HG03432 (cell line): ENCODE data around the gene STUB1.
"Not testable (repeated sequence)": the region's sequence is repeated elsewhere in the genome, so short reads cannot be mapped to it uniquely, and the experiment has no call there.

Experiments
- ATAC-seq: cut with Tn5 transposase; IDR thresholded peaks from one replicate; pipeline ENCODE4 v1.9.1; 2021; ENCODE audit warnings: mild to moderate bottlenecking, moderate library complexity; ENCODE audit not compliant: unreplicated experiment

The STUB1 gene

DNA sequence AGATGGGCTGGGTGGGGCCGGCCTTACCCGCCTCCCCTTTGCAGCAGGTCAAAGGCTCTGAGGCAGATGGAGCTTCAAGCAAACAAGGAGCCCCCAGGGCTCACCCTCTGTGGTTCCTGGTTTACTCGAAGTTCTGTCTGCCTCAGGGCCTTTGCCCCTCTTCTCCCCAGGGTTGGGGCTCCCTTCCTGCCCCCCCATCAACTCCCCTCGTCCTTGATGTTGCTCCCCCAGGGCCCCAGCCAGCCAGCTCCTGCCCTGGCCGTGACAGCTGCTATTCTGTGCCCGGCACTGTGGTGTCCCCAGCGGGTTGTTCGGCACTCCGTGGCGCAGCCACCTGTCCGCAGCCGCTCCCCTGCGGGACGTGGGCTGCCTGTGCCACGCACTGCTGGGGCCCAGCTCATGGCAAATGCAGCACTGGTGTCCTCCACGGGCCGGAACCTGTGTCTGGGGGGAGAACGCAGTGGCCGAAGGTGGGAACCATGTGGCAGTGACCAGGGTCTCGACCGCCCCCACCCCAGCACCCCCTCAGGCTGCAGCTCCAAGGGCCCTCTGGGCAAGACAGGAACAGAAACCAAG is 30.4 kb downstream of the STUB1 start:
- no peak for ATAC-seq

DNA sequence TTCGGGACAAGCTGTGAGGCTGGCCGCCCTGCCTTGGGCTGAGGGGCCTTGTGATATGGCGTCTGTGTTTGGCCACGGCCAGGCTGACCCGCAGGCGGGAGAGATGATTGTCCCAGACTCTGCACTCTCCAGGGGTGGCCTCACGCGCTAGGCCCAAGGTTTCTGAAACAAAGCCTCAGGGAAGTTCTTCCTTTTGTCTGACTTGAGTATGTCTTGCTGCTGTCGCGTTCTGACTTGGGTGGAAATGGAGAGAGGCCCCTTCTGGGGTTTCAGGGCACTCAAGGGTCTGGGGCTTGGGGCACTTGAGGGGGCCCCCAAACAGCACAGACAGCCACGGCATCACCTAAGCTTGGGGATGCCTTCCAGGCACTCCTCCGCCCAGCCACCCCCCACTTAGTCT is 30.9 kb downstream of the STUB1 start:
- no peak for ATAC-seq

DNA sequence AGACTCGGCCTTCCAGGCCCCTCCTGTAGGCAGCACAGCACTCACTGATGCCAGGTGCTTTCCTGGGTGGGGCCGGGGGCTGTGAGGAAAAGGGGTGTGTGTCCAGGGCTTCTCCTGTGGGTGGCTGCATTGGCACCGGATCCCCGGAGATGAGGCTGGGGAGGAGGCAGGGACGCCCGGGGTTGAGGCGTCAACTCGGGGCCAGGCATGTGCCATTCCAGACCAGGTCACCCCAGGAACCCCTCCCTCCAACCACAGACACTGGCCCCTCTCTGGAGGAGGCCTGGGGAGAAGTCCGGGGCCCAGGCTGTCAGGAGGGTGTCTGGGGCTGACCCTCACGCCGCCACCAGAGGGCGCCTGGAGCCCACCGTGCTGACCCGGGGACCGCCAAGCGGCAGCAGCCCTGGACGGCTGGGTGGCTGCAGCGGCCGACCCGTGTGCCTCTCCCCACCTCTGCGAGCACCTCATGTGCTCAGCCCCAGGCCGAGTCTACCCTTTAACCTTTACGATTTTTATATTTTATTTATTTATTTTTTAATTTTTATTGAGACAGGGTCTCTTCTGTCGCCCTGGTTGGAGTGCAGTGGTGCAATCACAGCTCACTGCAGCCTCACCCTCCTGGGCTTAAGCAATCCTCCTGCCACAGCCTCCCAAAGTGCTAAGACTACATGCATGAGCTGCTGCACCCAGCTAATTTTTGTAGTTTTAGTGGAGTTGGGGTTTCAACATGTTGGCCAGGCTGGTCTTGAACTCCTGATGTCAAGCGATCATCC is 31.5 kb downstream of the STUB1 start:
- no peak for ATAC-seq

DNA sequence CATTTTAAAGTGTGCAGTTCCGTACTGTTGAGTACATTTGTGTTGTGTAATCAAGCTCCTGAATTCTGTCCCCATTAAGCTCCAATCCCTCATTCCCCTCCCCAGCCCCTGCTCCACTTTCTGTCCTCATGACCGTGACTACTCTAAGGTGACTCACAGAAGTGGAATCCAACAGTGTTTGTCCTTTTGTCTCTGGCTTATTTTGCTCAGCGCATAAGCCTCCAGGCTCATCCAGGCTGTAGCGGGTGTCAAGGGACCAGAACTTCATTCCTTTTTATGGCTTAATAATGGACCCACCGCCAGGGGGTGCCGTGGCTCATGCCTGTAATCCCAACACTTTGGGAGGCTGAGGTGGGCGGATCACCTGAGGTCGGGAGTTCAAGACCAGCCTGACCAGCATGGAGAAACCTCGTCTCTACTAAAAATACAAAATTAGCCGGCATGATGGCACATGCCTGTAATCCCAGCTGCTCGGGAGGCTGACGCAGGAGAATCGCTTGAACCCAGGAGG is 32.6 kb downstream of the STUB1 start:
- not testable (repeated sequence) for ATAC-seq

DNA sequence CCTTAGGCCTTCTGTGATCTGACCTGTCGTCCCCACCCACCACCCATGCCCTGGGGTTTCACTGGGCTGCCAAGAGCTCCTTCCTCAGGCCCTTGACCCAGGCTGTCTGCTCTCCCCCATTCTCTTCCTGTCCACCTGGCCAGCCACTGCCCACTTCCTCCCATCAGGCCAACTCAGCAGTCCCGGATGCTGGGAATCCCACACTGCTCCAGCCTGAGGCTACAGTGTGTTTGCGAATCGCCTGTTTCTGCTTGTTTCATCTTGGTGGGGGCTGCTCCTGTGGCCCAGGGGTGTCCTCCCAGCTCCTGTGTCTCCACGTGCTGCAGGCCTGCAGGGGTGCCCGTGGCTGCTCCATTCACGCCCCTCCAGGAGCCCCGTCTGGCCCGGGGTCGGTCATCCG is 33.9 kb downstream of the STUB1 start:
- ATAC-seq: no peak

DNA sequence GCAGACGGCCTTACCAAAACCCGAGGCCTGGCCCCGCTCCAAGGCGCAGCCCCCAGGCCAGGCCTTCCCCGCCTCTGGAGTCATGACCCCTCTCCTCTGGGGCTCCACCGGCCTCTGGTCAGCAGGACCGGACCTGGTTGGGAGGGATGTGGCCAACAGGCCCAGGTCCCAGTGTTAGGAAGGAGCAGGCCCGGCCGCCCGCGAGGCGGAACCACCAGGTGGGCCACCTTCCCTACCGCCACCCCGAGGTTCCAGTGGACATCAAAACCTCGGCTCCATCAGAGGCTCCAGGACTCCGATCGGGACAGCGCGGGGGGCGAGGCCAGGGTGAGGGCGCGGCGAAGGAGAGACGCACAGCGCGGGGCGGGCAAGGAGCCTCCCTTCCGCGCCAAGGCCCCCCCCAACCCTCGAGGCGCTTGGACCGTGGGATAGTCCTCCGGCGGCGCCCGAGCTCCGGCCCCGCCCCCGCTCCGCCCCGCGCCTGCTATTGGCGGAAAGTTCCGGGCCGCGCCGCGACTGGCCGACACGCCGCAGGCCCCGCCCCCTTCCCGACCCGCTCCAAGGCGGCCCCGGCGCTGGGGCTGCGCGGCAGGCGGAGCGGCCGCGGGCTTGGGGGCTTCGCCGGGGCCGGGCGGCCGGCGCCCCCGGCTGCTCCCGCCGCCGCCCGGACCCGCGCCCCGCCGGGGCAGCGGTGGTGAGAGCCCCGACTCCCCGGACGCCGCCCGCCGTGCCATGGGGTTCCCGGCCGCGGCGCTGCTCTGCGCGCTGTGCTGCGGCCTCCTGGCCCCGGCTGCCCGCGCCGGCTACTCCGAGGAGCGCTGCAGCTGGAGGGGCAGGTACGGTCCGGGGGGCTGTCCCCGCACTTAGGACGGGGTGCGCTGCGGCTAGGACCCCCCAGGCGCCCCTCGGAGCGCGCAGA is 34.6 kb downstream of the STUB1 start, which contains the start of gene METRN:
Gene METRN, plus strand, starts transcription at position 561 of the 919 bp plus-strand sequence. Its CDS starts 172 bp downstream, at position 733.
- peak; percentile 73 for ATAC-seq

DNA sequence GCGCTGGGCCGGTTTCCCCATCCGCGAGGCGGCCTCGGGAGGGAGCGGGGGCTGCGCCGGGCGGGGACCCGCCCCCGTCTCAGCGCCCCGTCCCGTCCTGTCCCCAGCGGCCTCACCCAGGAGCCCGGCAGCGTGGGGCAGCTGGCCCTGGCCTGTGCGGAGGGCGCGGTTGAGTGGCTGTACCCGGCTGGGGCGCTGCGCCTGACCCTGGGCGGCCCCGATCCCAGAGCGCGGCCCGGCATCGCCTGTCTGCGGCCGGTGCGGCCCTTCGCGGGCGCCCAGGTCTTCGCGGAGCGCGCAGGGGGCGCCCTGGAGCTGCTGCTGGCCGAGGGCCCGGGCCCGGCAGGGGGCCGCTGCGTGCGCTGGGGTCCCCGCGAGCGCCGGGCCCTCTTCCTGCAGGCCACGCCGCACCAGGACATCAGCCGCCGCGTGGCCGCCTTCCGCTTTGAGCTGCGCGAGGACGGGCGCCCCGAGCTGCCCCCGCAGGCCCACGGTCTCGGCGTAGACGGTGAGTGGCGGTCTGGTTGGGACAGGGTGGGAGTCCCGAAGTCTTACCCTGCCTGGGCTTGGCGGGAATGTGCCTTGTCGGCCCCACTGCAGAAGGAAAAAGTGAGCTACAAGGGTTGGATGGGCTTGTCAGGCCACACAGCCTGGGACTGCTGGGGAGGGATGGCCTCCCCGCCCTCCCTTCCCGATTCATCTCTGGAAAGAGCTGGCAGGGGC is 35.4 kb downstream of the STUB1 start:
- ATAC-seq: peak; percentile 12

DNA sequence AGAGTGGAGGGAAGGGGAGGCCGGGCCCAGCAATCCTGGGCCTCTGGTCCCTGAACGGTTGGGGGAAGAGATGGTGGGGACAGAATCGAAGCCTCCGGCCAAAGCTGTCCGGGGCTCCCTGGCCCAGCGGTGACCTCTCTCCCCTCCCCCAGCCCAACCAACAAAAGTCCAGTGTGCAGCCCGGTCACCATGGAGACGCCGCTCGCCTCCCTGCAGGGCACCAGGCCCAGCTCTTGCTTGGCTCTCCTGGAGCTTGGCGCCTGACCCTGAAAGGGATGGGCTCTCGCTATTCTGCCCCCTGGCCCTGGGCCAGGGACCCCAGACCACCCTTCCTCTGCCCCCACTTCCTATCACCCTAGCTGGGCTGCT is 36.0 kb downstream of the STUB1 start:
- no peak for ATAC-seq

DNA sequence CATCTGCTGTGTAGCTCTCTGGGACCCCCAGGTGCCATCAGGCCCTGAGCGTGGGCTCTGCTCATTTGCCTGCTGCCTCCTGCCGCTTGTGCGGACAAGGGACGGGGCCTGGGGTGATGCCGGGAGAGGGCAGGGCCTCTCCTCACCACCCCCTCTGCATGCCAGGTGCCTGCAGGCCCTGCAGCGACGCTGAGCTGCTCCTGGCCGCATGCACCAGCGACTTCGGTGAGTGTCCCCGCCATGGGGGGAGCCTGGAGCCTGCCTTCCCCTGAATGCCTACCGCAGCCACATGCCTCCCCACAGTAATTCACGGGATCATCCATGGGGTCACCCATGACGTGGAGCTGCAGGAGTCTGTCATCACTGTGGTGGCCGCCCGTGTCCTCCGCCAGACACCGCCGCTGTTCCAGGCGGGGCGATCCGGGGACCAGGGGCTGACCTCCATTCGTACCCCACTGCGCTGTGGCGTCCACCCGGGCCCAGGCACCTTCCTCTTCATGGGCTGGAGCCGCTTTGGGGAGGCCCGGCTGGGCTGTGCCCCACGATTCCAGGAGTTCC is 36.6 kb downstream of the STUB1 start:
- no peak for ATAC-seq

DNA sequence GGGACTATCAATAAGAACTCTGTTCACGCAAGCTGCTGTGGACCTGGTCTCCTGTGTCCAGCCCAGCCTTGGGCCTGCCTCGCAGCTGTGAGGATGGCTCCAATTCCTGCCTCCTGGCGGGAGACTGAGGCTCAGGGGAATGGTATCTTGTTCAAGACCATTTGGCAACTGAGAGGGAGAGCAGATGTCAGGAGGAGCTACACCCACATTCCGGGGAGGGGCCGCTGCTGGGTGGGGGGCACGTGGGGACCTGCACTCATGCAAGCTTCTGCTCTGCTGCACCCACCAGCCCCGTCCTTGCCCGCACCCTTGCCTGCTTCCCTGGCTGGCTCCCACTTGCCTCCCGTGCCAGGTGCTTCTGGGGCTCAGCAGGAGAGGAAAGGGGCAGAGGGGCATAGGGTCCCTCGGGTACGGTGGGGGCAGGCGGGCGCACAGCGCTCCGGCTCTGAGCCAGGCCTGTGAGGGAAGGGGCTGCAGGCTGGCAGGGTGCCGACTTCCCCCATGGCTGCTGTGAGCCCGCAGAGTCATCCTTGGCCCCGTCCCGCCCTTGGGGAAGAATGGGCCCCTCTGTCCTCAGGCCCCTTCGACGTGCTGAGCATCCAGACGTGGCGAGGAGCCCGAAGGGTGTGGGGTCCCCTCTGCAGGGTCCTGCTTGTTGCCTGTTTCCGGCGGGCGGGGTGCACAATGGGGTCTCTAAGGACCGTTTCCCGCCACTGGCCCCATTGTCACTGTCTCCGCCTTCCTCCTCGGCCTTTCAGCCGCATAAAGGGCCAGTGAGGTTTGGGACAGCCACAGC is 37.4 kb downstream of the STUB1 start:
- ATAC-seq: no peak

DNA sequence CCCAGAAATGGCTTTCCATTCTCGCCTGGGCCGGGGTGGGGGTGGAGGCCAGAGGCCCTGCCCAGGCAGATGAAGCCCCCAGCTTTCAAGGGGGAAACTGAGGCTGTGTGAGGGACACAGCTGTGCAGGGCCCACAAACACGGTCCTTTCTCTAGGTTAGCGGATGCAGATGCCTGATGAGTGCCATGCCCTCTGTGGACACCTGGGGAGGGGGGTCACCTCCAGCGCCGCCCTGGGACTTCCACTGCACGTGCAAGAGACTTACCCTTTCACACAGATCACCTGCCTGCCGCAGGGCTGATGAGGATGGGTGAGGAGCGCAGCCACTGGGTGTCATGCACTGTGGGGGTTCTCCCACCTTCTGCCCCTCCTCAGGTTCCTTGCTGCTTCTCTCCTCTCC is 38.2 kb downstream of the STUB1 start:
- ATAC-seq: no peak

DNA sequence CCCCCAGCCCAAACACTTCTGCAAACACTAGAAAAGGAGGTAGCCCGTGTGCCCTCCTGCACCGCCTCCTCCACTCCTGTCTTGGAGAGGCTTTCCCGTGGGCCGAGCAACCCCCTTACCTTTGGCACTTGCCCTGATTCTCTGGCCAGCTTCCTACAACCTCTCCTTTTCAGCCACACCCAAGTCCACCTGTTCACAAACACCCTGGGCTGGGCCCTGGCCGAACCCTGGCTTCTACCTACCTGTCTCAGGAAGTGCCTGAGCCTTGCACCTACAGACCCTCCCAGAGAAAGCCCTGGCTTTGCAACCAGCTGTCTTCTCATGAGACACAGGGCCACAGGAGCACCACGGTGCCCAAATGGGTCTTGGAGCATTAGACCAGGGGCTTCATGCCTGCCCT is 38.7 kb downstream of the STUB1 start:
- no peak for ATAC-seq

DNA sequence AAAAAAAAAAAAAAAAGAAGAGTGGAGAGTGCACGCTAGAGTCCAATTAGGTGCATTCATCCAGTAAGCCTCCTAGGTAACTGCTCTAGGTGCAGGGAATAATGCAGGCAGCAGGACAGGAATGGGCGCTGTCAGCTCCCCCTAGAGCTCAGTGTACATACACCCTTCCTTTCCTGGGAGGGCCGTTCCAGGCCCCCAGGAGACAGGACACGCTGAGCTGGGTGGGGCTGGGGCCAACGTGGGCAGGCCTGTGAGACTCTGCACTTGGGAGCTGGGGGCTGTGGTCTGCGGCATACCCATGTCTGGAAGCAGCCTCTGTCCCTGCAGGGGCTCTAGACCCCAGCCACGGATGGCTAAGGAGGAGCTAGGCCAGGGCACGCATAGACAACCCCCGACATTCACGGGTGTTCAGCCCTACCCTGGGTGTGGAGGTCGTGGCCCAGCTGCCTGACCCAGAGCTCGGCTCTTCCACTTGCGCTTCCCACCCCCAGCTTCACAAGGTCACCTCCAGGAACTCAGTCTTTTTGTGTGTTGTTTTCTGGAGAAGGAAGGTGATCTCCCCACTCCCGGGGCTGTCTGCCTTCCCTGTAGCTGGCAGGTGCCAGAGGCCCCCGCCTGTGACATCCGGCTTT is 39.7 kb downstream of the STUB1 start:
- ATAC-seq: no peak

DNA sequence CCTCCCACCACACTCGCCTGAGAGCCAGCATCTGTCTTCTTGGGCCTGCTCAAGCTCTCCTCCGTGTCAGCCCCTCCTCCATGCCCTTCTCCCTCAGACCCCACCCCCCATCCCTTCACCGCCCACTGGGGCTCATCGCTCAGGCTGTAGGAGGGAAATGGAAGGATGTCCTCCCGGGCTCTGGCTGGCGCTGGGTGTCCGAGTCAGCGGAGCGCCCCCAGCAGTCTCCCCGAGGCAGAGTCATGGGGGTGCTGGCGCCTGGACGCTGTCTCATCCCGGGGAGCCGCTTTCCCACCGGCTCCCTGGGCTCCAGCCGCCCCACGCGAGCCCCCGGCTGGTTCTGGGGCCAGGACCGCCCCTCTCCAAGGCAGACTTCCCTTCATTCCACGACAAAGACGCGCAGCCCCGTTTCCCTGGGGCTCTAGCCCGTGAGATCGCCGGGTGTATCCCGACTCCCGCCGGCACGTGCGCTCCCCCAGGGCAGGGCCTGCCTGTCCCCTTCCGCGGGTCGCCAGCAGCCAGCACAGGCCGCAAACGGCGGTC is 40.3 kb downstream of the STUB1 start:
- ATAC-seq: peak; percentile 19

DNA sequence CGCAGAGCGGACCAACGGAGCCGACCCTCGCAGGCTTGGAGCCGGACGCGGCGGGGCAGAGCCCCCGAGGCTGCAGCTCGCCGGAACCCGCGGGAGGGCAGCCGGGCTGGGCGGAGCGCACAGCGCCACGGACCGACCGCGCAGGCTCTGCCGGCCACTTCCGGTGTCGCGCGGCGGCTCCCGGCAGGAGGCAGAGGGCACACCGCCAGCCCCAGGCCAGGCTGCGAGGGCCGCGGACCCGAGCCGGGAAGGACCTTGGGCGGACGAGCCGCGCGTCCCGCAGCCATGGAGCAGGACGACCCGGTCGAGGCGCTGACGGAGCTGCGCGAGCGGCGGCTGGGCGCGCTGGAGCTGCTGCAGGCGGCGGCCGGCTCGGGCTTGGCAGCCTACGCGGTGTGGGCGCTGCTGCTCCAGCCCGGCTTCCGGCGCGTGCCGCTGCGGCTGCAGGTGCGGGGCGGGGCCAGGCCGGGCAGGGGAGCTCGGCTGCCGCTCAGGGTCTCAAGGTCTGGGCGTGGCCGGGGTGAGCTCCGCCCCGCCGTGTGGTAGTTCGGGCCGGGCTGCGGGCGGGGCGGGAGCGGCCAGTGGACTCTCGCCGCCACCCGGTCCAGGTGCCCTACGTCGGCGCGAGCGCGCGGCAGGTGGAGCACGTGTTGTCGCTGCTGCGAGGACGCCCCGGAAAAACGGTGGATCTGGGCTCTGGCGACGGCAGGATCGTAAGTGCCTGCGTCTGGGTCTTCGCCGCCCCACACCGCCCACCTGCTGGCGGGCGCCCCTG is 41.0 kb downstream of the STUB1 start, which contains the start of gene ANTKMT:
Gene ANTKMT, plus strand, starts transcription at position 157 of the 775 bp plus-strand sequence. Its CDS starts 129 bp downstream, at position 286.
- peak; percentile 62 for ATAC-seq

DNA sequence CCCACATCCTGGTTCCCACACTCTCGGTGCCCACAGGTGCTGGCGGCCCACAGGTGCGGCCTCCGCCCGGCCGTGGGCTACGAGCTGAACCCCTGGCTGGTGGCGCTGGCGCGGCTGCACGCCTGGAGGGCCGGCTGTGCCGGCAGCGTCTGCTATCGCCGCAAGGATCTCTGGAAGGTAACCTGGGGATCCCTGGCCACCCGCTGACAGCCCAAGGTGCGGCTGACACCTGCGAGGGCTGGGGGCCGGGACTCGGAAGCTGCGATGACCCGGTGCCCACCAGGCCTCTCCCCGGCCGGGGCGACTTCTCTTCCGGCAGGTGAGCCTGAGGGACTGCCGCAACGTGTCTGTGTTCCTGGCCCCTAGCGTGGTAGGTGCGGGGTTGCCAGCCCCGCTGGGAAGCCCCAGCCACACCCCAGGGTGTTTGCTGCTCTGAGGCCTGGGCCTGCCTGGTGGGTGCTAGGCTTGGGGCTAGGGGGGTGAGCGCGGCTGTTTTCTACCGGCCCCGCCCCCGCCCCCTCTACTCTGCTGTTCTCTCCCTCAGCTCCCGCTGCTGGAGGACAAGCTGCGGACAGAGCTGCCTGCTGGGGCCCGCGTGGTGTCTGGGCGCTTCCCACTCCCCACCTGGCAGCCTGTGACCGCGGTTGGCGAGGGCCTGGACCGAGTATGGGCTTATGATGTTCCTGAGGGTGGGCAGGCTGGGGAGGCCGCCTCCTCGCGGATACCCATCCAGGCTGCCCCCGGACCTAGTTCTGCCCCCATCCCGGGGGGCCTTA is 41.7 kb downstream of the STUB1 start:
- no peak for ATAC-seq
